Measurements from ENCODE around the gene NOS1AP.

DNA sequence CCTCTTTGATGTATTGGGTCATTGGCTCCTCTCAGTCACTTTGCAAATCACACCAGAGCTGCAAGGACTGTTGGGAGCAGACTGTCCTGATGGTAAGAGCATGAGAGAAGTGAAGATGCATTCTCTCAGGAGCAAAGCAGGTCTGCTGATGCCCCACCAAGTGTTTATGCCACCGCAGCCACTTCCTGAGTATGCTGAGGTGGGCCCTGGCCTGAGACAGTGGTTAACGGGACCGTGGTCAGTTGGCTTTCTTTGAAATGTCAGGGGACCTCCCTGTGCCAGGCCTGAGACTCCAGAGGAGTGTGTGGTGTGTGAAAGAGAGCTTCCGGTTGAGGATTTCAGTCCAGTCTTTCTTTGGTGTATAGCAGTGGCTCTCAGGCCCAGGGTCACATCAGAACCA lies 227.7 kb downstream of the NOS1AP start:
- TF ChIP-seq, protein P1, sequence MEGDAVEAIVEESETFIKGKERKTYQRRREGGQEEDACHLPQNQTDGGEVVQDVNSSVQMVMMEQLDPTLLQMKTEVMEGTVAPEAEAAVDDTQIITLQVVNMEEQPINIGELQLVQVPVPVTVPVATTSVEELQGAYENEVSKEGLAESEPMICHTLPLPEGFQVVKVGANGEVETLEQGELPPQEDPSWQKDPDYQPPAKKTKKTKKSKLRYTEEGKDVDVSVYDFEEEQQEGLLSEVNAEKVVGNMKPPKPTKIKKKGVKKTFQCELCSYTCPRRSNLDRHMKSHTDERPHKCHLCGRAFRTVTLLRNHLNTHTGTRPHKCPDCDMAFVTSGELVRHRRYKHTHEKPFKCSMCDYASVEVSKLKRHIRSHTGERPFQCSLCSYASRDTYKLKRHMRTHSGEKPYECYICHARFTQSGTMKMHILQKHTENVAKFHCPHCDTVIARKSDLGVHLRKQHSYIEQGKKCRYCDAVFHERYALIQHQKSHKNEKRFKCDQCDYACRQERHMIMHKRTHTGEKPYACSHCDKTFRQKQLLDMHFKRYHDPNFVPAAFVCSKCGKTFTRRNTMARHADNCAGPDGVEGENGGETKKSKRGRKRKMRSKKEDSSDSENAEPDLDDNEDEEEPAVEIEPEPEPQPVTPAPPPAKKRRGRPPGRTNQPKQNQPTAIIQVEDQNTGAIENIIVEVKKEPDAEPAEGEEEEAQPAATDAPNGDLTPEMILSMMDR (conservative IDR thresholded peaks at IDR 0.05) = no peak
- TF ChIP-seq ZFX (IDR thresholded peaks at IDR 0.05) = no peak

Measured in C4-2B (cell line).